Stimulated activated CD4-positive, alpha-beta T cell treated with anti-CD3 and anti-CD28 coated beads, Interleukin-12 subunit alpha, Interleukin-12 subunit beta, amount 100 ng/mL, for 4 hours (primary cell): ENCODE measurements around the gene PGK1.
"Not testable (repeated sequence)": the region's sequence is repeated elsewhere in the genome, so short reads cannot be mapped to it uniquely, and the experiment has no call there.

Experiments
- DNase-seq: peaks from one replicate; pipeline ENCODE4 v3.0.0-alpha.2; 2020

The PGK1 gene

GRCh38 chrX:78103623-78104446 lies at the start of gene PGK1:
Gene PGK1, plus strand, starts transcription at chrX:78104248. Its CDS starts 93 bp downstream, at chrX:78104341.
- DNase-seq, result peak; percentile 87

- no peak for DNase-seq
Measured at GRCh38 chrX:78063687-78064086, 40.4 kb upstream of the PGK1 start.

- DNase-seq, result no peak
Measured at GRCh38 chrX:78064152-78064551, 39.9 kb upstream of the PGK1 start.

GRCh38 chrX:78064698-78065601 lies 39.1 kb upstream of the PGK1 start:
- DNase-seq, result not testable (repeated sequence)

GRCh38 chrX:78066110-78066509 lies 37.9 kb upstream of the PGK1 start:
- DNase-seq, result no peak

GRCh38 chrX:78071331-78071730 lies 32.7 kb upstream of the PGK1 start:
- DNase-seq, result no peak

- DNase-seq, result not testable (repeated sequence)
Measured at GRCh38 chrX:78073147-78074077, 30.6 kb upstream of the PGK1 start.

GRCh38 chrX:78074088-78074487 lies 30.0 kb upstream of the PGK1 start:
- no peak for DNase-seq

GRCh38 chrX:78075787-78076389 lies 28.2 kb upstream of the PGK1 start:
- no peak for DNase-seq

- DNase-seq, result not testable (repeated sequence)
Measured at GRCh38 chrX:78081413-78081812, 22.6 kb upstream of the PGK1 start.

- no peak for DNase-seq
Measured at GRCh38 chrX:78092296-78092695, 11.8 kb upstream of the PGK1 start.

- DNase-seq, result no peak
Measured at GRCh38 chrX:78098108-78098507, 5.9 kb upstream of the PGK1 start.

GRCh38 chrX:78102091-78102490 lies 2.0 kb upstream of the PGK1 start:
- no peak for DNase-seq

- no peak for DNase-seq
Measured at GRCh38 chrX:78103001-78103622, 936 bp upstream of the PGK1 start.

- peak; percentile 28 for DNase-seq
Measured at GRCh38 chrX:78104447-78105176, 564 bp downstream of the PGK1 start.

- DNase-seq, result no peak
Measured at GRCh38 chrX:78105944-78106650, 2.0 kb downstream of the PGK1 start.

GRCh38 chrX:78106651-78106986 lies 2.6 kb downstream of the PGK1 start:
- no peak for DNase-seq

GRCh38 chrX:78109458-78109857 lies 5.4 kb downstream of the PGK1 start:
- DNase-seq, result no peak

GRCh38 chrX:78111140-78111931 lies 7.3 kb downstream of the PGK1 start:
- DNase-seq, result no peak

- no peak for DNase-seq
Measured at GRCh38 chrX:78116365-78116764, 12.3 kb downstream of the PGK1 start.
